Mucosa of descending colon (tissue), 3 donors: ENCODE data around the gene BORCS8. TPM values are rescaled to one million over a fixed set of nuclear protein-coding genes. Genes with fewer than 3 reads are reported as not detected.

Source experiments
- ATAC-seq: fragments of 200-7000 bp; cut with Tn5 transposase; one replicate; pipeline ENCODE4 v1.9.1; 2020; ENCODE audit warnings: mild to moderate bottlenecking, moderate library complexity
- DNase-seq, 3 donors: peaks; one replicate each; pipeline ENCODE4 v3.0.0-alpha.2; 2020
- H3K36me3 ChIP-seq: fragments of 200-600 bp; one replicate; pipeline ENCODE4 v1.8.0; 2021; ENCODE audit warnings: low read depth, mild to moderate bottlenecking
- H3K4me1 ChIP-seq: fragments of 200-600 bp; one replicate; pipeline ENCODE4 v1.8.0; 2021; ENCODE audit warnings: low read depth, mild to moderate bottlenecking
- H3K4me3 ChIP-seq: fragments of 200-600 bp; one replicate; pipeline ENCODE4 v1.8.0; 2021; ENCODE audit warnings: mild to moderate bottlenecking
- H3K9me3 ChIP-seq: fragments of 200-600 bp; one replicate; pipeline ENCODE4 v1.8.0; 2021; ENCODE audit warnings: mild to moderate bottlenecking
- CTCF ChIP-seq: fragments of 200-600 bp; IDR thresholded peaks from one replicate; pipeline ENCODE4 v1.8.0; 2022; ENCODE audit warnings: antibody characterized with exemption, mild to moderate bottlenecking
- intact Hi-C, 2 donors: fragments of 100-400 bp; cut with DNase I in 1 of 2; cut with micrococcal nuclease in 1 of 2; formaldehyde crosslinking; loops; one replicate each; pipeline versions ENCODE4 v1.11.0 to v1.11.1; 2022; cut with DNase I, micrococcal nuclease
- total RNA-seq, 3 donors: library from RNA; stranded (reverse); fragmentation: NEBNext Ultra II Directional in 2 of 3; extraction: Animal tissue kit (Norgen Biotek cat#: 25700) in 2 of 3; gene quantifications; one replicate each; pipeline versions ENCODE4 v1.2.1 to v1.2.4, GENCODE V29; 2021 to 2023
- donor health status: DM: no; HTN: no; CAD: no; lungs with moderate emphysema.
- donor health status: DM: no; HTN: no; CAD: no.
- donor health status: DM: no; HTN: yes; CAD: no.

BORCS8 gene
- total RNA-seq, 3 donors from 2014 or later: 29.1 to 41.0 (median 31.8) TPM

GRCh38 chr19:19218911-19219310, 27.0 kb upstream of the BORCS8 start:
- H3K4me3 ChIP-seq: no peak overlapping the region
- no peak for DNase-seq
- no peak for ATAC-seq
- H3K36me3 ChIP-seq: no peaks in the 10 kb centered on the region
- intact Hi-C loops: no loop called here
- H3K4me1 ChIP-seq: no peaks in the 10 kb centered on the region
- H3K9me3 ChIP-seq: no peaks in the 10 kb centered on the region
- no peak for TF ChIP-seq CTCF

GRCh38 chr19:19217099-19217498, 25.1 kb upstream of the BORCS8 start:
- no peaks in the 10 kb centered on the region for H3K36me3 ChIP-seq
- no peak for TF ChIP-seq CTCF
- intact Hi-C loops: no loop called here
- H3K9me3 ChIP-seq: no peaks in the 10 kb centered on the region
- ATAC-seq (no peak), DNase-seq (no peak)
- no peak overlapping the region for H3K4me3 ChIP-seq
- no peaks in the 10 kb centered on the region for H3K4me1 ChIP-seq

- intact Hi-C loops: no loop called here
- DNase-seq (no peak), ATAC-seq (no peak)
- Histone ChIP-seq H3K36me3 (no peaks in the 10 kb centered on the region), H3K9me3 (no peaks in the 10 kb centered on the region), H3K4me3 (no peak overlapping the region), H3K4me1 (no peaks in the 10 kb centered on the region)
- no peak for TF ChIP-seq CTCF
Measured at GRCh38 chr19:19215792-19216191, 23.8 kb upstream of the BORCS8 start.

GRCh38 chr19:19214892-19215291, 22.9 kb upstream of the BORCS8 start:
- no peaks in the 10 kb centered on the region for H3K36me3 ChIP-seq
- no peak overlapping the region for H3K4me3 ChIP-seq
- no peaks in the 10 kb centered on the region for H3K9me3 ChIP-seq
- no peak for TF ChIP-seq CTCF
- DNase-seq (peak in 2 of 3 donors; percentile 29 to 55), ATAC-seq (peak; percentile 48)
- intact Hi-C loops: no loop called here
- no peaks in the 10 kb centered on the region for H3K4me1 ChIP-seq

GRCh38 chr19:19214159-19214490, 22.2 kb upstream of the BORCS8 start:
- DNase-seq (no peak), ATAC-seq (no peak)
- no peak overlapping the region for H3K4me3 ChIP-seq
- no peaks in the 10 kb centered on the region for H3K9me3 ChIP-seq
- intact Hi-C loops: no loop called here
- no peak for TF ChIP-seq CTCF
- H3K36me3 ChIP-seq: no peaks in the 10 kb centered on the region
- no peaks in the 10 kb centered on the region for H3K4me1 ChIP-seq

GRCh38 chr19:19213426-19214158, 21.6 kb upstream of the BORCS8 start:
- no peaks in the 10 kb centered on the region for H3K9me3 ChIP-seq
- no peaks in the 10 kb centered on the region for H3K4me1 ChIP-seq
- no peak for DNase-seq
- no peaks in the 10 kb centered on the region for H3K36me3 ChIP-seq
- TF ChIP-seq CTCF: no peak
- intact Hi-C loops: no loop called here
- no peak for ATAC-seq
- no peak overlapping the region for H3K4me3 ChIP-seq
